Type B pancreatic cell (in vitro differentiated cells): ENCODE data around the gene VAMP8. TPM values are rescaled to one million over a fixed set of nuclear protein-coding genes. Genes with fewer than 3 reads are reported as not detected.
A peak's percentile ranks its signal among the peaks of the same experiment; 100 is the strongest.

Experiments
- DNase-seq: peaks from one replicate; pipeline ENCODE4 v3.0.0; 2021; ENCODE audit warnings: mixed read lengths; ENCODE audit not compliant: unreplicated experiment; ENCODE audit errors: extremely low spot score
- H3K27ac Mint-ChIP-seq: 2 replicates; pipeline ENCODE4 v1.8.0; 2021; ENCODE audit warnings: mild to moderate bottlenecking, mixed read lengths
- H3K27me3 Mint-ChIP-seq: 2 replicates; pipeline ENCODE4 v1.8.0; 2021; ENCODE audit warnings: mixed read lengths
- H3K36me3 Mint-ChIP-seq: 2 replicates; pipeline ENCODE4 v1.8.0; 2021; ENCODE audit warnings: mixed read lengths
- H3K4me1 Mint-ChIP-seq: one replicate; pipeline ENCODE4 v1.8.0; 2021; ENCODE audit warnings: mixed read lengths; ENCODE audit not compliant: unreplicated experiment
- H3K4me3 Mint-ChIP-seq: 2 replicates; pipeline ENCODE4 v1.8.0; 2021; ENCODE audit warnings: mild to moderate bottlenecking, mixed read lengths
- H3K9me3 Mint-ChIP-seq: 2 replicates; pipeline ENCODE4 v1.8.0; 2021; ENCODE audit warnings: mixed read lengths
- total RNA-seq: library from RNA; stranded (reverse); gene quantifications from 2 replicates; pipeline ENCODE4 v1.2.1, GENCODE V29; 2021; ENCODE audit warnings: low replicate concordance
- TF ChIP-seq, protein P1 (sequence below): fragments of 200-600 bp; sonication (generic); conservative IDR thresholded peaks from 2 replicates; pipeline ENCODE4 v1.5.0; 2021; ENCODE audit warnings: antibody characterized with exemption, mild to moderate bottlenecking

VAMP8 gene
- total RNA-seq, 1 donor from 2014 or later = 62.8 TPM

DNA sequence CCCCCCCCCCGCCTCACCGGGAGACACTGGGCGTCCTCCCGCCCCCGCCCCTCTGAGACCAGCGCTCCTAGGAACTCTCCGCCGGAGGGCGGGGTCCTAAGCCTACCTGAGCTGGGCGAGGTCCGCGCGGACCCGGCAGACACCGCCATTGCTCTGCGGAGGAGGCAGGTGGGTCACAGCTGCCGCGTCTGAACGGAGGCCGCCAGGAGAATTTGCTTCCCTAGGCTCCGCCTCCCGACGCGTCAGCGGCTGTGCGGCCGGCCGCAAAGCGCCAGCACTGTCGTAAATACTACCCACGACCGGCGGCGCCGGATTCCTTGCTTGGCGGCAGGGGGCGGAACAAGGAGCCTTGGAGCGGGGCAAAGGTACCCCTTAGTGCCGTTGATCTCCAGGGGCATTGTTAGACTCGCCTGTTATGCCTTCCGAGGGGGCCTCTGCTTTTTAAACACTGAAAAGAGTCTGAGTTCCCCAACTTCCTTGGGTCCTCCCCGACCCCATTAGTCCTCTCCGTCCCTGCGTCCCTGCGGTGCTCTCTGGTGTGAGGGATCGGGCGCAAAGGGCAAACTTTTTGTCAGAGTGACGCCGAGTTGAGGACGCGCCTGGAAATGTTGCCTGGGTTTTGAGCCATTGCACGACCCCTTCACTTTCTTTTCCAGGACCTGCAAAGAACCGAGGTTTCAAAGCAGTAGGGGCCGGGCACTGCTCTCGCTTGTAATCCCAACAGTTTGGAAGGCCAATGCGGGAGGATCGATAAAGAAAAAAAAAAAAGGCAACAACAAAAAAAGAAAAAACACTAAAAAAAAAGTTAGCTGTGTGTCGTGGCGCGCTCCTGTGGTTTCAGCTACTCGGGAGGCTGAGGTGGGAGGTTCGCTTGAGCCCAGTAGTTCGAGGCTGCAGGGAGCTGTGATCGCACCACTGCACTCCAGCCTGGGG is 15.8 kb upstream of the VAMP8 start, which contains the start of gene GGCX:
Gene GGCX, minus strand, starts transcription at position 214 of the 933 bp plus-strand sequence. Its CDS starts 65 bp downstream, at position 149.
- H3K27ac Mint-ChIP-seq = peak within 1 kb of the TSS; percentile 99
- peak; percentile 95 for DNase-seq
- no peaks in the 10 kb centered on the region for H3K27me3 Mint-ChIP-seq
- H3K9me3 Mint-ChIP-seq = no peaks in the 10 kb centered on the region
- peaks cover 26% of the 10 kb centered on the region for H3K4me1 Mint-ChIP-seq
- H3K36me3 Mint-ChIP-seq = peaks cover 7% of the 10 kb centered on the region
- TF ChIP-seq, protein P1, sequence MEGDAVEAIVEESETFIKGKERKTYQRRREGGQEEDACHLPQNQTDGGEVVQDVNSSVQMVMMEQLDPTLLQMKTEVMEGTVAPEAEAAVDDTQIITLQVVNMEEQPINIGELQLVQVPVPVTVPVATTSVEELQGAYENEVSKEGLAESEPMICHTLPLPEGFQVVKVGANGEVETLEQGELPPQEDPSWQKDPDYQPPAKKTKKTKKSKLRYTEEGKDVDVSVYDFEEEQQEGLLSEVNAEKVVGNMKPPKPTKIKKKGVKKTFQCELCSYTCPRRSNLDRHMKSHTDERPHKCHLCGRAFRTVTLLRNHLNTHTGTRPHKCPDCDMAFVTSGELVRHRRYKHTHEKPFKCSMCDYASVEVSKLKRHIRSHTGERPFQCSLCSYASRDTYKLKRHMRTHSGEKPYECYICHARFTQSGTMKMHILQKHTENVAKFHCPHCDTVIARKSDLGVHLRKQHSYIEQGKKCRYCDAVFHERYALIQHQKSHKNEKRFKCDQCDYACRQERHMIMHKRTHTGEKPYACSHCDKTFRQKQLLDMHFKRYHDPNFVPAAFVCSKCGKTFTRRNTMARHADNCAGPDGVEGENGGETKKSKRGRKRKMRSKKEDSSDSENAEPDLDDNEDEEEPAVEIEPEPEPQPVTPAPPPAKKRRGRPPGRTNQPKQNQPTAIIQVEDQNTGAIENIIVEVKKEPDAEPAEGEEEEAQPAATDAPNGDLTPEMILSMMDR = no peak
- H3K4me3 Mint-ChIP-seq = peak within 1 kb of the TSS; percentile 99

DNA sequence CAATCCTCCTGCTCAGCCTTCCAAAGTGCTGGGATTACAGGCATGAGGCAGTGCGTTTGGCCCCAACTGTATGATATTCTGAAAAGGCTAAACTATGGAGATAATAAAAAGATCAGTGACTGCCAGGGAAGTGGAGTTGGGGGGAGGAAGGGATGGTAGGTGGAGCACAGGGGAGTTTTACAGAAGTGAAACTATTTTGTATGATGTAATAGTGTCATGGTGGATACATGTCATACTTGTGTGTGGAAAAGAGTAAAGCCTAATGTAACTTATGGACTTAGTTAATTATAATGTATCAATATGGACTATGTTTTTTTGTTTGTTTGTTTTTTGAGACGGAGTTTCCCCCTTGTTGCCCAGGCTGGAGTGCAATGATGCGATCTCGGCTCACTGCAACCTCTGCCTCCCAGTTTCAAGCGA is 13.2 kb upstream of the VAMP8 start:
- peak overlapping the region; percentile 57 for H3K27ac Mint-ChIP-seq
- DNase-seq = no peak
- H3K4me1 Mint-ChIP-seq = peaks cover 18% of the 10 kb centered on the region
- H3K36me3 Mint-ChIP-seq = no peaks in the 10 kb centered on the region
- peaks cover 3% of the 10 kb centered on the region for H3K27me3 Mint-ChIP-seq
- H3K9me3 Mint-ChIP-seq = no peaks in the 10 kb centered on the region
- TF ChIP-seq, protein P1 = no peak
- peak overlapping the region; percentile 32 for H3K4me3 Mint-ChIP-seq

DNA sequence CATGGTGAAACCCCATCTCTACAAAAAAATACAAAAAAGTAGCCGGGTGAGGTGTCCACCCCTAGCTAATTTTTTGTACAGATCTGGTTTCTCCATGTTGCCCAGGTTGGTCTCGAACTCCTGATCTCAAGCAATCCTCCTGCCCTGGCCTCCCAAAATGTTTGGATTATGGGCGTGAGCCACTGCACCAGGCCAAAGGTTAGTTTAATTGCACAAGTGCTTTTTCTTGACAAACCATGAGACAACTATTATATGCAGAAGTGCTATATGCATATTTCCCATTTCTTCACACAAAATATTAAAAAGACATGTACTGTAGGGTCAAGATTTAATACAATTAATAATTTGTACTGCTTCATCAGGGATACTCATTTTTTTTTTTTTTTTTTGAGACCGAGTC is 11.1 kb upstream of the VAMP8 start:
- Mint-ChIP-seq H3K4me1 (peaks cover 5% of the 10 kb centered on the region), H3K27ac (no peak overlapping the region), H3K36me3 (no peaks in the 10 kb centered on the region), H3K9me3 (no peaks in the 10 kb centered on the region), H3K27me3 (peaks cover 18% of the 10 kb centered on the region), H3K4me3 (no peak overlapping the region)
- TF ChIP-seq, protein P1 = no peak
- no peak for DNase-seq

DNA sequence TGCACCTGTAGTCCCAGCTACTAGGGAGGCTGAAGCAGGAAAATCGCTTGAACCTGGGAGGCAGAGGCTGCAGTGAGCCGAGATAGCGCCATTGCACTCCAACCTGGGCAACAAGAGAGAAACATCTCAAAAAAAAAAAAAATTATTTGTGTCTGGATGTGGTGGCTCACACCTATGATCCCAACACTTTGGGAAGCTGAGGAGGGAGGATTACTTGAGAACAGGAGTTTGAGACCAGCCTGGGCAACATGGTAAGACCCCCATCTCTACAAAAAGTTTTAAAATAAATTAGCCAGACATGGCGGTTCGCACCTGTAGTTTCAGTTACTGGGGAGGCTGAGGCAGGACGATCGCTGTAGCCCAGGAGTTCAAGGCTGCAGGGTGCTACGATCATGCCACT is 1.6 kb upstream of the VAMP8 start:
- Mint-ChIP-seq H3K27me3 (peaks cover 13% of the 10 kb centered on the region), H3K9me3 (no peaks in the 10 kb centered on the region), H3K4me3 (no peak overlapping the region), H3K36me3 (no peaks in the 10 kb centered on the region), H3K4me1 (peaks cover 32% of the 10 kb centered on the region), H3K27ac (no peak overlapping the region)
- no peak for DNase-seq
- TF ChIP-seq, protein P1 = no peak

DNA sequence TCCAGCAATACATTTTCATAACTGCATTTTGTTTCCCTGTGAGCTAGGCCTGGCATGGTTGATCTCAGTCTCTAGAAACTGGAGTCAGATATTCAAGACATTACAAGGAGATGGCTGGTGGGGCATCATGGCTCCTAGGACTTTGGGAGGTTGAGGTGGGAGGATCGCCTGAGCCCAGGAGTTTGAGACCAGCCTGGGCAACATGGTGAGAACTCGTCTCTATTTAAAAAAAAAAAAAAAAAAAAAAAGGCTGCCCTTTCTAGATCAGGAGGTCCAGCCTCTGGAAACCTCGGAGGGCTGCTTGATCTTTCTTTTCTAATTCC is 362 bp upstream of the VAMP8 start:
- H3K9me3 Mint-ChIP-seq = no peaks in the 10 kb centered on the region
- no peak for DNase-seq
- H3K27me3 Mint-ChIP-seq = peaks cover 5% of the 10 kb centered on the region
- TF ChIP-seq, protein P1 = no peak
- peak overlapping the region; percentile 98 for H3K27ac Mint-ChIP-seq
- H3K4me3 Mint-ChIP-seq = peak overlapping the region; percentile 94
- no peaks in the 10 kb centered on the region for H3K36me3 Mint-ChIP-seq
- H3K4me1 Mint-ChIP-seq = peaks cover 32% of the 10 kb centered on the region
